Keratinocyte (primary cell): ENCODE measurements around the gene PAPOLB.

Experiments
- EZH2 ChIP-seq: IDR thresholded peaks from one replicate; pipeline ENCODE4 v1.6.1; 2012; ENCODE audit warnings: inconsistent platforms, mild to moderate bottlenecking, low read length, moderate library complexity
- TF ChIP-seq, protein P1 (sequence below), 3 experiments: IDR thresholded peaks in 1 of 3; conservative IDR thresholded peaks in 1 of 3; optimal IDR thresholded peaks in 1 of 3; 2 replicates in 2 of 3; 3 replicates in 1 of 3; pipeline versions ENCODE3 to v1.5.1; 2011; ENCODE audit warnings: low read length in 3 of 3, mild to moderate bottlenecking in 3 of 3, moderate library complexity in 2 of 3, control low read depth in 1 of 3, inconsistent platforms in 1 of 3; ENCODE audit not compliant: insufficient read depth in 2 of 3; ENCODE audit errors: extremely low read depth in 1 of 3

DNA sequence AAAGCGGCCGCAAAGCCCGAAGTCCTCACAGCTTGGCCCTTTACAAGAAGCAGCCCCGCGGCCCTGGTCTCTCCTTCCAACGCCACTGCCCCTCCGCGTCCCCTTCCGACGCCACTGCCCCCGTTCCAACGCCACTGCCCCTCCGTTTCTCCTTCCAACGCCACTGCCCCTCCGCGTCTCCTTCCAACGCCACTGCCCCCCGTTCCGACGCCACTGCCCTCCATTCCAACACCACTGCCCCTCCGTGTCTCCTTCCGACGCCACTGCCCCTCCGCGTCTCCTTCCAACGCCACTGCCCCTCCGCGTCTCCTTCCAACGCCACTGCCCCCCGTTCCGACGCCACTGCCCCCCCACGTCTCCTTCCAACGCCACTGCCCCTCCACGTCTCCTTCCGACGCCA lies 53.3 kb downstream of the PAPOLB start:
- no peak for TF ChIP-seq EZH2
- TF ChIP-seq, protein P1, sequence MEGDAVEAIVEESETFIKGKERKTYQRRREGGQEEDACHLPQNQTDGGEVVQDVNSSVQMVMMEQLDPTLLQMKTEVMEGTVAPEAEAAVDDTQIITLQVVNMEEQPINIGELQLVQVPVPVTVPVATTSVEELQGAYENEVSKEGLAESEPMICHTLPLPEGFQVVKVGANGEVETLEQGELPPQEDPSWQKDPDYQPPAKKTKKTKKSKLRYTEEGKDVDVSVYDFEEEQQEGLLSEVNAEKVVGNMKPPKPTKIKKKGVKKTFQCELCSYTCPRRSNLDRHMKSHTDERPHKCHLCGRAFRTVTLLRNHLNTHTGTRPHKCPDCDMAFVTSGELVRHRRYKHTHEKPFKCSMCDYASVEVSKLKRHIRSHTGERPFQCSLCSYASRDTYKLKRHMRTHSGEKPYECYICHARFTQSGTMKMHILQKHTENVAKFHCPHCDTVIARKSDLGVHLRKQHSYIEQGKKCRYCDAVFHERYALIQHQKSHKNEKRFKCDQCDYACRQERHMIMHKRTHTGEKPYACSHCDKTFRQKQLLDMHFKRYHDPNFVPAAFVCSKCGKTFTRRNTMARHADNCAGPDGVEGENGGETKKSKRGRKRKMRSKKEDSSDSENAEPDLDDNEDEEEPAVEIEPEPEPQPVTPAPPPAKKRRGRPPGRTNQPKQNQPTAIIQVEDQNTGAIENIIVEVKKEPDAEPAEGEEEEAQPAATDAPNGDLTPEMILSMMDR (optimal IDR thresholded peaks at IDR 0.05 in 1 of 3, IDR thresholded peaks at IDR 0.05 in 1 of 3, conservative IDR thresholded peaks at IDR 0.05 in 1 of 3; ENCODE audit: extremely low read depth in 1 of 3, insufficient read depth in 2 of 3, low read length in 3 of 3), result no peak
